Measurements from ENCODE around the gene SLC13A4.

Gene SLC13A4

GRCh38 chr7:135644729-135645128, 83.3 kb downstream of the SLC13A4 start:
- no peak for TF ChIP-seq POLR2AphosphoS5 (IDR thresholded peaks at IDR 0.05; ENCODE audit: low read depth, low read length)
- TF ChIP-seq TAF1 (IDR thresholded peaks at IDR 0.05; ENCODE audit: borderline replicate concordance, insufficient read depth, low read length) = no peak
- no peak for TF ChIP-seq FOXP2 (optimal IDR thresholded peaks at IDR 0.05; ENCODE audit: borderline replicate concordance, extremely low read depth, extremely low read length, insufficient read depth)
- TF ChIP-seq, protein P1, sequence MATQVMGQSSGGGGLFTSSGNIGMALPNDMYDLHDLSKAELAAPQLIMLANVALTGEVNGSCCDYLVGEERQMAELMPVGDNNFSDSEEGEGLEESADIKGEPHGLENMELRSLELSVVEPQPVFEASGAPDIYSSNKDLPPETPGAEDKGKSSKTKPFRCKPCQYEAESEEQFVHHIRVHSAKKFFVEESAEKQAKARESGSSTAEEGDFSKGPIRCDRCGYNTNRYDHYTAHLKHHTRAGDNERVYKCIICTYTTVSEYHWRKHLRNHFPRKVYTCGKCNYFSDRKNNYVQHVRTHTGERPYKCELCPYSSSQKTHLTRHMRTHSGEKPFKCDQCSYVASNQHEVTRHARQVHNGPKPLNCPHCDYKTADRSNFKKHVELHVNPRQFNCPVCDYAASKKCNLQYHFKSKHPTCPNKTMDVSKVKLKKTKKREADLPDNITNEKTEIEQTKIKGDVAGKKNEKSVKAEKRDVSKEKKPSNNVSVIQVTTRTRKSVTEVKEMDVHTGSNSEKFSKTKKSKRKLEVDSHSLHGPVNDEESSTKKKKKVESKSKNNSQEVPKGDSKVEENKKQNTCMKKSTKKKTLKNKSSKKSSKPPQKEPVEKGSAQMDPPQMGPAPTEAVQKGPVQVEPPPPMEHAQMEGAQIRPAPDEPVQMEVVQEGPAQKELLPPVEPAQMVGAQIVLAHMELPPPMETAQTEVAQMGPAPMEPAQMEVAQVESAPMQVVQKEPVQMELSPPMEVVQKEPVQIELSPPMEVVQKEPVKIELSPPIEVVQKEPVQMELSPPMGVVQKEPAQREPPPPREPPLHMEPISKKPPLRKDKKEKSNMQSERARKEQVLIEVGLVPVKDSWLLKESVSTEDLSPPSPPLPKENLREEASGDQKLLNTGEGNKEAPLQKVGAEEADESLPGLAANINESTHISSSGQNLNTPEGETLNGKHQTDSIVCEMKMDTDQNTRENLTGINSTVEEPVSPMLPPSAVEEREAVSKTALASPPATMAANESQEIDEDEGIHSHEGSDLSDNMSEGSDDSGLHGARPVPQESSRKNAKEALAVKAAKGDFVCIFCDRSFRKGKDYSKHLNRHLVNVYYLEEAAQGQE (IDR thresholded peaks at IDR 0.05; ENCODE audit: insufficient read depth in 1 of 2, low read depth in 2 of 2, low read length in 2 of 2) = no peak
- TF ChIP-seq SIN3A (IDR thresholded peaks at IDR 0.05; ENCODE audit: borderline replicate concordance, insufficient read depth, low read length) = no peak

DNA sequence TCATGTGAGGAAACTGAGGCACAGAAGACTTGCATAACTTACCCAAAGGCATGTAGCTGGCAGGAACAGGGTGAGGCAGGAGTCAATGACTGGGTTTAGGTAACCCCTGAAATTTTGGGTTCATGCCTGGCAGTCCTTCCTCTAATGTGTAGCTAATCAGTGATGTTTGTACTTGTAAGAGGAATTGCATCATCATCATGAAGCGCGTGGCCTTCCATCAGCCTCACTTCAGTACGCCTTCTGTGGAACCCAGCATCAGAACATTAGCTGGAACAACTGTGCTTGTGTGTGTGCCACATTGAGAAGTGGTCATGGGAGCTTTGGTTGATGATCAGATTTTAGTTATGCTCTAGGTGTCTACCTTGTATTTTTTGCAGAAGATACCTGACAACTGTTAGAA, 83.8 kb downstream of the SLC13A4 start:
- TF ChIP-seq, protein P1 (IDR thresholded peaks at IDR 0.05; ENCODE audit: insufficient read depth in 1 of 2, low read depth in 2 of 2, low read length in 2 of 2) = no peak
- TF ChIP-seq FOXP2 (optimal IDR thresholded peaks at IDR 0.05; ENCODE audit: borderline replicate concordance, extremely low read depth, extremely low read length, insufficient read depth) = no peak
- TF ChIP-seq SIN3A (IDR thresholded peaks at IDR 0.05; ENCODE audit: borderline replicate concordance, insufficient read depth, low read length) = no peak
- no peak for TF ChIP-seq TAF1 (IDR thresholded peaks at IDR 0.05; ENCODE audit: borderline replicate concordance, insufficient read depth, low read length)

DNA sequence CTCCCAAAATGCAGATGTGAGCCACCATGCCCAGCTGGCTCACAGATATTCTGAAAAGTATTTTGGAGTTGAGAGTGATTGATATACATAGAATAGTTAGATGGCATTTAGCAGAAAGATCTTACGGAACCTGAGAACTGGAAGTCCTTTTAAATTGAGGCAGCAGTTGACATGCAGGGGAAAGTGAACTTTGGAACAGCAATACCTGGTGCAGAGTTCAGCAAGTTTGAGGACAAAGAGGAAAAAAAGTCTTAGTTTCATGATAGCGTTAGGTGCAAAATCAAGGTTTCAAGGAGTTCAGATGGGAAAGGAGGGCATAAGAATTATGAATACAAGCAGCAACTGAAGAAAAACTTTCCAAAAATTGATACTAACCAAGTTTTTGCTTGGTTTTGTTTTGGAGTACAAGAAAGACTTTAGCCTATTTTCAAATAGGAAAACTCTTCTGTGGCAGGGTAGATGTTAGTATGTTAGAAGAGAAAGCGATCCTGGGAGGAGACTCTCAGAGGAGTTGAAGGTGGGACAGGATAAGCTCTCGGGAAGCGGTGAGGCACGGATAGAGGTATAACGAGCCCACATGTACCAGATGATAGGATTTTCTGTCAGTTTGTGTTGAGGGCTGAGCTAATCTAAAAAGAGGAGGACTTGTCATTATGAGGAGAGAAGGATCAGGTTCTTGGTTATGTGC, 93.7 kb downstream of the SLC13A4 start:
- TF ChIP-seq POLR2AphosphoS5 (IDR thresholded peaks at IDR 0.05; ENCODE audit: low read depth, low read length) (no peak), FOXP2 (optimal IDR thresholded peaks at IDR 0.05; ENCODE audit: borderline replicate concordance, extremely low read depth, extremely low read length, insufficient read depth) (no peak), TAF1 (IDR thresholded peaks at IDR 0.05; ENCODE audit: borderline replicate concordance, insufficient read depth, low read length) (no peak), SIN3A (IDR thresholded peaks at IDR 0.05; ENCODE audit: borderline replicate concordance, insufficient read depth, low read length) (no peak)
- TF ChIP-seq, protein P1 (IDR thresholded peaks at IDR 0.05; ENCODE audit: insufficient read depth in 1 of 2, low read depth in 2 of 2, low read length in 2 of 2) = no peak
